ENCODE measurements around the gene TOP2B. TPM values are rescaled to one million over a fixed set of nuclear protein-coding genes. Genes with fewer than 3 reads are reported as not detected.

TOP2B gene
- total and polyA plus RNA-seq, 2 experiments from 2014 or later: 92.0 to 179 TPM

DNA sequence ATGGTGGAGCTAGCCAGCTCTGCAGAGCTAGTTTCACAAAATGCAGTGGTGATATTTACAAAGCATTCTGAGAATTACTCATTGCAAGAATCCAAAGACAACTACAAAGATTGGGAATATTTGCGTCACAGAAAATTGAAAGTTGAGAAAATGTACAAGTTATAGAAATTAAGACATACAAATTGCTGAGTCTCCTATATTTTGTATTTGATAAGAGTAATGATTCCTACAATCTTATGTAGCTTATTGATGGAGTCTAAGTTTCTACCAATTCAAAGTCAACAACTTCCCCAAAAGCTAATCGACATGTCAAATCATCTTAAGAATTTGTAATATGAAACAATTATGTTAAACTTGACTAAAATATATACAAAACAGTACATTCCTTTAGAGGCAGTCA, 46.4 kb upstream of the TOP2B start (continued):
- TF ChIP-seq, protein P1, sequence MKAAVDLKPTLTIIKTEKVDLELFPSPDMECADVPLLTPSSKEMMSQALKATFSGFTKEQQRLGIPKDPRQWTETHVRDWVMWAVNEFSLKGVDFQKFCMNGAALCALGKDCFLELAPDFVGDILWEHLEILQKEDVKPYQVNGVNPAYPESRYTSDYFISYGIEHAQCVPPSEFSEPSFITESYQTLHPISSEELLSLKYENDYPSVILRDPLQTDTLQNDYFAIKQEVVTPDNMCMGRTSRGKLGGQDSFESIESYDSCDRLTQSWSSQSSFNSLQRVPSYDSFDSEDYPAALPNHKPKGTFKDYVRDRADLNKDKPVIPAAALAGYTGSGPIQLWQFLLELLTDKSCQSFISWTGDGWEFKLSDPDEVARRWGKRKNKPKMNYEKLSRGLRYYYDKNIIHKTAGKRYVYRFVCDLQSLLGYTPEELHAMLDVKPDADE (IDR thresholded peaks at IDR 0.05): no peak
- no peak for TF ChIP-seq ZNF331 (CRISPR knock-in tag; IDR thresholded peaks at IDR 0.05; ENCODE audit: low read depth)
- no peak for TF ChIP-seq NANOG (IDR thresholded peaks at IDR 0.05; ENCODE audit: borderline replicate concordance)
- TF ChIP-seq ZNF114 (CRISPR knock-in tag; IDR thresholded peaks at IDR 0.05): no peak

DNA sequence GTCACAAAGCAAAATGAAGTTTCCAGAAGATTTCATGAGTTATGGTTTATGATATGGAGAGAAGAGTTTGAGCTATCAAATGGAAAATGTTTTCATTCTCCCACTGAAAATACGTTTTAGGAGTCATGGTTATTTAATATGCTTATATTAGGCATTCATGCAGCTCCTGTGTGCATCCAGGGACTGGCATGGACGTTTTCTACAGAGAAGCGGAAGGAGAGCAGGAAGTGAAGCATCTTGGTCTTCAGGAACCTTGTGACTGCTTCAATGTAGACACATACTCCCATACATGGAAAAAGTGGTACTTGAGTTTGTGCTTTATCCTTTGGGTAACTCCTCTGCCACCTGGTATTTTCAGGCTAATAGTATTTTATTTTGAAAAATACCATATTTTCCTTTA, 43.3 kb upstream of the TOP2B start:
- Histone ChIP-seq H3K36me3 (ENCODE audit: insufficient read depth) (no peaks in the 10 kb centered on the region), H3F3A (replicated peaks; ENCODE audit: low read depth) (no peaks in the 10 kb centered on the region), H2AFZ (no peak overlapping the region), H3K4me3 (no peak overlapping the region), H4K20me1 (replicated peaks; ENCODE audit: insufficient read depth) (no peaks in the 10 kb centered on the region), H3K27me3 (ENCODE audit: insufficient read depth) (no peaks in the 10 kb centered on the region), H3K9me2 (ENCODE audit: insufficient read depth) (no peaks in the 10 kb centered on the region), H3K4me1 (ENCODE audit: insufficient read depth) (no peaks in the 10 kb centered on the region), H3K4me2 (no peak overlapping the region), H3K79me2 (replicated peaks; ENCODE audit: insufficient read depth) (no peaks in the 10 kb centered on the region), H3K27ac (ENCODE audit: low read depth) (no peak overlapping the region)
- DNase-seq (ENCODE audit: low spot score) (no peak), ATAC-seq (no peak)
- H3K36me3 Mint-ChIP-seq (ENCODE audit: low read depth): no peaks in the 10 kb centered on the region
- no peaks in the 10 kb centered on the region for H3K9me3 Mint-ChIP-seq
- H3K27me3 Mint-ChIP-seq (ENCODE audit: insufficient read depth, low read depth, poor library complexity): no peaks in the 10 kb centered on the region
- TF ChIP-seq, protein P1 (IDR thresholded peaks at IDR 0.05): no peak
- TF ChIP-seq CREB1 (CRISPR knock-in tag; IDR thresholded peaks at IDR 0.05; ENCODE audit: low read depth): no peak
- TF ChIP-seq ZNF114 (CRISPR knock-in tag; IDR thresholded peaks at IDR 0.05): no peak
- TF ChIP-seq POLR2AphosphoS5 (IDR thresholded peaks at IDR 0.05; ENCODE audit: low read depth): no peak
- no peak for TF ChIP-seq EZH2phosphoT487 (IDR thresholded peaks at IDR 0.05; ENCODE audit: unreplicated experiment)
- TF ChIP-seq JUNB (IDR thresholded peaks at IDR 0.05; ENCODE audit: unreplicated experiment): no peak
- TF ChIP-seq ZNF331 (CRISPR knock-in tag; IDR thresholded peaks at IDR 0.05; ENCODE audit: low read depth): no peak
- TF ChIP-seq, protein P2, sequence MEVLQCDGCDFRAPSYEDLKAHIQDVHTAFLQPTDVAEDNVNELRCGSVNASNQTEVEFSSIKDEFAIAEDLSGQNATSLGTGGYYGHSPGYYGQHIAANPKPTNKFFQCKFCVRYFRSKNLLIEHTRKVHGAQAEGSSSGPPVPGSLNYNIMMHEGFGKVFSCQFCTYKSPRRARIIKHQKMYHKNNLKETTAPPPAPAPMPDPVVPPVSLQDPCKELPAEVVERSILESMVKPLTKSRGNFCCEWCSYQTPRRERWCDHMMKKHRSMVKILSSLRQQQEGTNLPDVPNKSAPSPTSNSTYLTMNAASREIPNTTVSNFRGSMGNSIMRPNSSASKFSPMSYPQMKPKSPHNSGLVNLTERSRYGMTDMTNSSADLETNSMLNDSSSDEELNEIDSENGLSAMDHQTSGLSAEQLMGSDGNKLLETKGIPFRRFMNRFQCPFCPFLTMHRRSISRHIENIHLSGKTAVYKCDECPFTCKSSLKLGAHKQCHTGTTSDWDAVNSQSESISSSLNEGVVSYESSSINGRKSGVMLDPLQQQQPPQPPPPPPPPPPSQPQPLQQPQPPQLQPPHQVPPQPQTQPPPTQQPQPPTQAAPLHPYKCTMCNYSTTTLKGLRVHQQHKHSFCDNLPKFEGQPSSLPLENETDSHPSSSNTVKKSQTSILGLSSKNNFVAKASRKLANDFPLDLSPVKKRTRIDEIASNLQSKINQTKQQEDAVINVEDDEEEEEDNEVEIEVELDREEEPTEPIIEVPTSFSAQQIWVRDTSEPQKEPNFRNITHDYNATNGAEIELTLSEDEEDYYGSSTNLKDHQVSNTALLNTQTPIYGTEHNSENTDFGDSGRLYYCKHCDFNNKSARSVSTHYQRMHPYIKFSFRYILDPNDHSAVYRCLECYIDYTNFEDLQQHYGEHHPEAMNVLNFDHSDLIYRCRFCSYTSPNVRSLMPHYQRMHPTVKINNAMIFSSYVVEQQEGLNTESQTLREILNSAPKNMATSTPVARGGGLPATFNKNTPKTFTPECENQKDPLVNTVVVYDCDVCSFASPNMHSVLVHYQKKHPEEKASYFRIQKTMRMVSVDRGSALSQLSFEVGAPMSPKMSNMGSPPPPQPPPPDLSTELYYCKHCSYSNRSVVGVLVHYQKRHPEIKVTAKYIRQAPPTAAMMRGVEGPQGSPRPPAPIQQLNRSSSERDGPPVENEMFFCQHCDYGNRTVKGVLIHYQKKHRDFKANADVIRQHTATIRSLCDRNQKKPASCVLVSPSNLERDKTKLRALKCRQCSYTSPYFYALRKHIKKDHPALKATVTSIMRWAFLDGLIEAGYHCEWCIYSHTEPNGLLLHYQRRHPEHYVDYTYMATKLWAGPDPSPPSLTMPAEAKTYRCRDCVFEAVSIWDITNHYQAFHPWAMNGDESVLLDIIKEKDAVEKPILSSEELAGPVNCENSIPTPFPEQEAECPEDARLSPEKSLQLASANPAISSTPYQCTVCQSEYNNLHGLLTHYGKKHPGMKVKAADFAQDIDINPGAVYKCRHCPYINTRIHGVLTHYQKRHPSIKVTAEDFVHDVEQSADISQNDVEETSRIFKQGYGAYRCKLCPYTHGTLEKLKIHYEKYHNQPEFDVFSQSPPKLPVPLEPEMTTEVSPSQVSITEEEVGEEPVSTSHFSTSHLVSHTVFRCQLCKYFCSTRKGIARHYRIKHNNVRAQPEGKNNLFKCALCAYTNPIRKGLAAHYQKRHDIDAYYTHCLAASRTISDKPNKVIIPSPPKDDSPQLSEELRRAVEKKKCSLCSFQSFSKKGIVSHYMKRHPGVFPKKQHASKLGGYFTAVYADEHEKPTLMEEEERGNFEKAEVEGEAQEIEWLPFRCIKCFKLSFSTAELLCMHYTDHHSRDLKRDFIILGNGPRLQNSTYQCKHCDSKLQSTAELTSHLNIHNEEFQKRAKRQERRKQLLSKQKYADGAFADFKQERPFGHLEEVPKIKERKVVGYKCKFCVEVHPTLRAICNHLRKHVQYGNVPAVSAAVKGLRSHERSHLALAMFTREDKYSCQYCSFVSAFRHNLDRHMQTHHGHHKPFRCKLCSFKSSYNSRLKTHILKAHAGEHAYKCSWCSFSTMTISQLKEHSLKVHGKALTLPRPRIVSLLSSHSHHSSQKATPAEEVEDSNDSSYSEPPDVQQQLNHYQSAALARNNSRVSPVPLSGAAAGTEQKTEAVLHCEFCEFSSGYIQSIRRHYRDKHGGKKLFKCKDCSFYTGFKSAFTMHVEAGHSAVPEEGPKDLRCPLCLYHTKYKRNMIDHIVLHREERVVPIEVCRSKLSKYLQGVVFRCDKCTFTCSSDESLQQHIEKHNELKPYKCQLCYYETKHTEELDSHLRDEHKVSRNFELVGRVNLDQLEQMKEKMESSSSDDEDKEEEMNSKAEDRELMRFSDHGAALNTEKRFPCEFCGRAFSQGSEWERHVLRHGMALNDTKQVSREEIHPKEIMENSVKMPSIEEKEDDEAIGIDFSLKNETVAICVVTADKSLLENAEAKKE (CRISPR knock-in tag; IDR thresholded peaks at IDR 0.05): no peak
- TF ChIP-seq NANOG (IDR thresholded peaks at IDR 0.05; ENCODE audit: borderline replicate concordance): no peak
- TF ChIP-seq EZH2 (IDR thresholded peaks at IDR 0.05; ENCODE audit: low read depth, unreplicated experiment): no peak
- no peaks in the 10 kb centered on the region for H3K4me1 Mint-ChIP-seq
- H3K4me3 Mint-ChIP-seq: no peak overlapping the region
- H3K27ac Mint-ChIP-seq: no peak overlapping the region

Measured in GM23338 (cell line).